Ovary (tissue), 3 donors: ENCODE results near the gene COG6.

Experiments
- POLR2A ChIP-seq: fragments of 450-650 bp; IDR thresholded peaks from one replicate; pipeline ENCODE4 v1.6.1; 2017; ENCODE audit warnings: antibody characterized with exemption, mild to moderate bottlenecking, moderate library complexity
- TF ChIP-seq, protein P1 (sequence below), 3 donors: fragments of 450-650 bp in 2 of 3; fragments of 200-600 bp in 1 of 3; IDR thresholded peaks; one replicate each; pipeline versions ENCODE4 v1.5.1 to v1.8.0; 2016 to 2022; ENCODE audit warnings: antibody characterized with exemption in 3 of 3, mild to moderate bottlenecking in 1 of 3
- donor health status: DM: no; HTN: no; CAD: no.

DNA sequence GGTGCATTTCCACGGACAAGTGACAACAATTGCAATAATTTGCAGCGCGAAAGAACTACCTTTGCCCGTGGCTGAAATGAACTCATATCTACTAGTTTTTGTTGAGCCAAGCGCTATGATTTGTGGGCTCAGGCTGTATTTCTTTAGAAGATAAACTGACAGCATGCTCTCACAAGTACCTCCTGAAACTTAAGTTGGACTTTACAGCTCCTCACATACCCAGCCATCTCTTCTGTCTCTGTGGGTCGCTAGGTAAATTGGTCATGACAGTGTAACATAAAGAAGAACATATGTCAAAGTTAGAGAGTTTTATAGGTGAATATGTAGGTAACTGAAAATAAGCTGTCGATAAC is 839 bp downstream of the COG6 start:
- TF ChIP-seq, protein P1, sequence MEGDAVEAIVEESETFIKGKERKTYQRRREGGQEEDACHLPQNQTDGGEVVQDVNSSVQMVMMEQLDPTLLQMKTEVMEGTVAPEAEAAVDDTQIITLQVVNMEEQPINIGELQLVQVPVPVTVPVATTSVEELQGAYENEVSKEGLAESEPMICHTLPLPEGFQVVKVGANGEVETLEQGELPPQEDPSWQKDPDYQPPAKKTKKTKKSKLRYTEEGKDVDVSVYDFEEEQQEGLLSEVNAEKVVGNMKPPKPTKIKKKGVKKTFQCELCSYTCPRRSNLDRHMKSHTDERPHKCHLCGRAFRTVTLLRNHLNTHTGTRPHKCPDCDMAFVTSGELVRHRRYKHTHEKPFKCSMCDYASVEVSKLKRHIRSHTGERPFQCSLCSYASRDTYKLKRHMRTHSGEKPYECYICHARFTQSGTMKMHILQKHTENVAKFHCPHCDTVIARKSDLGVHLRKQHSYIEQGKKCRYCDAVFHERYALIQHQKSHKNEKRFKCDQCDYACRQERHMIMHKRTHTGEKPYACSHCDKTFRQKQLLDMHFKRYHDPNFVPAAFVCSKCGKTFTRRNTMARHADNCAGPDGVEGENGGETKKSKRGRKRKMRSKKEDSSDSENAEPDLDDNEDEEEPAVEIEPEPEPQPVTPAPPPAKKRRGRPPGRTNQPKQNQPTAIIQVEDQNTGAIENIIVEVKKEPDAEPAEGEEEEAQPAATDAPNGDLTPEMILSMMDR (IDR thresholded peaks at IDR 0.05), result no peak
- no peak for TF ChIP-seq POLR2A
